ENCODE results near the gene CLEC18B. TPM values are rescaled to one million over a fixed set of nuclear protein-coding genes. Genes with fewer than 3 reads are reported as not detected.
"Not testable (repeated sequence)": the region's sequence is repeated elsewhere in the genome, so short reads cannot be mapped to it uniquely, and the experiment has no call there.

Gene CLEC18B
- polyA plus RNA-seq, 1 experiment, result 0.06 TPM

- Histone ChIP-seq H3K4me3 (ENCODE audit: low read depth, low read length) (no peak overlapping the region), H3K9me3 (ENCODE audit: control insufficient read depth, insufficient read depth, low read length) (no peaks in the 10 kb centered on the region), H3K27me3 (ENCODE audit: control insufficient read depth, insufficient read depth, low read length) (no peaks in the 10 kb centered on the region), H3K27ac (ENCODE audit: low read depth, low read length) (no peak overlapping the region)
- CTCF ChIA-PET, result no interaction called here
- DNase-seq (ENCODE audit: low read depth, low spot score), result no peak
- TF ChIP-seq, protein P1, sequence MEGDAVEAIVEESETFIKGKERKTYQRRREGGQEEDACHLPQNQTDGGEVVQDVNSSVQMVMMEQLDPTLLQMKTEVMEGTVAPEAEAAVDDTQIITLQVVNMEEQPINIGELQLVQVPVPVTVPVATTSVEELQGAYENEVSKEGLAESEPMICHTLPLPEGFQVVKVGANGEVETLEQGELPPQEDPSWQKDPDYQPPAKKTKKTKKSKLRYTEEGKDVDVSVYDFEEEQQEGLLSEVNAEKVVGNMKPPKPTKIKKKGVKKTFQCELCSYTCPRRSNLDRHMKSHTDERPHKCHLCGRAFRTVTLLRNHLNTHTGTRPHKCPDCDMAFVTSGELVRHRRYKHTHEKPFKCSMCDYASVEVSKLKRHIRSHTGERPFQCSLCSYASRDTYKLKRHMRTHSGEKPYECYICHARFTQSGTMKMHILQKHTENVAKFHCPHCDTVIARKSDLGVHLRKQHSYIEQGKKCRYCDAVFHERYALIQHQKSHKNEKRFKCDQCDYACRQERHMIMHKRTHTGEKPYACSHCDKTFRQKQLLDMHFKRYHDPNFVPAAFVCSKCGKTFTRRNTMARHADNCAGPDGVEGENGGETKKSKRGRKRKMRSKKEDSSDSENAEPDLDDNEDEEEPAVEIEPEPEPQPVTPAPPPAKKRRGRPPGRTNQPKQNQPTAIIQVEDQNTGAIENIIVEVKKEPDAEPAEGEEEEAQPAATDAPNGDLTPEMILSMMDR (IDR thresholded peaks at IDR 0.05; ENCODE audit: low read depth, low read length), result no peak
- POLR2A ChIA-PET, result no interaction called here
Observed at GRCh38 chr16:74446866-74447265, 25.6 kb upstream of the CLEC18B start.

DNA sequence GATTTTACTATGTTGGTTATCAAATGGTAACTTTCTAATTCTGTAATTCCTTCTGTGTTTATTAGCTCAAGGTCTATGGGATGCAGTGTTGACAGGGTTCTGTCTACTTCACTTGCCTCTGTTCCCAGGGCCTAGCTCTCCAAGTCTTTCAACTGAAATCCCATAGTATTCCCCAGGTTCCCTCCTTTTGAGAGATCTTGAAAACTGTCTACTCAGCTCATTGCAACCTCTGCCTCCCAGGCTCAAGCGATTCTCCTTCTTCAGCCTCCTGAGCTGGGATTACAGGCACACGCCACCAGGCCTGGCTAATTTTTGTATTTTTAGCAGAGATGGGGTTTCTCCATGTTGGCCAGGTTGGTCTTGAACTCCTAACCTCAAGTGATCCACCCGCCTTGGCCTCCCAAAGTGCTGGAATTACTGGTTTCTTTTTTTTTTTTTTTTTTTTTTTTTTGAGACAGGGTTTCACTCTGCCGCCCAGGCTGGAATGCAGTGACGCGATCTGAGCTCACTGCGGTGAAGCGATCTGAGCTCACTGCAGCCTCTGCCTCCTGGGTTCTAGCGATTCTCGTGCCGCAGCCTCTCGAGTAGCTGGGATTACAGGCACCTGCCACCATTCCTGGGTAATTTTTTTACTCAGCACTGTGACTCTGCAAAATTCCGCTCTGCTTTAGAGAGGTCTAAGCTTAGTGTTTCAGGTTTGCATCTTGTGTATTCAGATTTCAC is 22.5 kb upstream of the CLEC18B start:
- H3K9me3 ChIP-seq (ENCODE audit: control insufficient read depth, insufficient read depth, low read length); H3K27me3 ChIP-seq (ENCODE audit: control insufficient read depth, insufficient read depth, low read length); H3K27ac ChIP-seq (ENCODE audit: low read depth, low read length); DNase-seq (ENCODE audit: low read depth, low spot score); H3K4me3 ChIP-seq (ENCODE audit: low read depth, low read length); POLR2A ChIA-PET: not testable (repeated sequence)
- CTCF ChIA-PET, result interaction anchor here (0.7 kb wide), 1 partner anchor 208 kb away, joined by 8 read pairs; no protein-coding TSS in a partner anchor

GRCh38 chr16:74439685-74440084 is 18.4 kb upstream of the CLEC18B start:
- ChIA-PET POLR2A (interaction anchor here (0.6 kb wide), 2 partner anchors 166 to 1376 kb away, joined by 6 to 10 read pairs; no protein-coding TSS in a partner anchor), CTCF (interaction anchor here (0.8 kb wide), 1 partner anchor 8 kb away, joined by 3 read pairs; no protein-coding TSS in a partner anchor)
- no peak overlapping the region for H3K27ac ChIP-seq (ENCODE audit: low read depth, low read length)
- TF ChIP-seq, protein P1 (IDR thresholded peaks at IDR 0.05; ENCODE audit: low read depth, low read length), result no peak
- no peak overlapping the region for H3K4me3 ChIP-seq (ENCODE audit: low read depth, low read length)
- H3K27me3 ChIP-seq (ENCODE audit: control insufficient read depth, insufficient read depth, low read length), result no peaks in the 10 kb centered on the region
- no peaks in the 10 kb centered on the region for H3K9me3 ChIP-seq (ENCODE audit: control insufficient read depth, insufficient read depth, low read length)
- DNase-seq (ENCODE audit: low read depth, low spot score), result no peak

GRCh38 chr16:74438492-74438979 is 17.3 kb upstream of the CLEC18B start:
- no peak overlapping the region for H3K4me3 ChIP-seq (ENCODE audit: low read depth, low read length)
- H3K27ac ChIP-seq (ENCODE audit: low read depth, low read length), result no peak overlapping the region
- no peaks in the 10 kb centered on the region for H3K9me3 ChIP-seq (ENCODE audit: control insufficient read depth, insufficient read depth, low read length)
- no peak for DNase-seq (ENCODE audit: low read depth, low spot score)
- TF ChIP-seq, protein P1 (IDR thresholded peaks at IDR 0.05; ENCODE audit: low read depth, low read length), result no peak
- ChIA-PET CTCF (interaction anchor here (0.8 kb wide), 1 partner anchor 184 kb away, joined by 6 read pairs; no protein-coding TSS in a partner anchor), POLR2A (interaction anchor here (1.6 kb wide), 1 partner anchor 11 kb away, joined by 4 read pairs; no protein-coding TSS in a partner anchor)
- H3K27me3 ChIP-seq (ENCODE audit: control insufficient read depth, insufficient read depth, low read length), result no peaks in the 10 kb centered on the region

DNA sequence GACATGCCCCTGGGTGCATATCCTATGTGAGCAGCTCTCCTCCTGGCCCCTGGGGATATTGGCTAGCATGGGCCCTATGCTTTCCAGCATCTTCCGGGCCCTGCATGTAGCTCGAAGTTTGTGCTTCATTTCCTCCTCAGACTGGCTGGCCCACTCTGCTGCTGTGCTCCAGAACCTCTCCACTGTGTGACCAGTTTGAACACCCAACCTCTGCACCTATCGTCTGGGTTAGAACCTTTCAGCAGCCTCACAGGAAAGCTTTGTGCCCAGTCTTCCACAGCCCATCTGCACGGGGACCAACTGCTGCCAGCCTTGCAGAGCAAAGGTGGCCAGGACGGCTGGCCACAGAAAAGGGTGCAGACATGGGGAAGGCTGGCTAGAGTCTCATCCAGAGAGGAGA is 10.2 kb upstream of the CLEC18B start:
- POLR2A ChIA-PET, result no interaction called here
- CTCF ChIA-PET, result interaction anchor here (0.8 to 1.5 kb wide), 6 partner anchors 8 to 432 kb away, joined by 3 to 11 read pairs (median 3); no protein-coding TSS in a partner anchor

More for the DNA sequence above, 10.2 kb upstream of the CLEC18B start:
- TF ChIP-seq, protein P1 (IDR thresholded peaks at IDR 0.05; ENCODE audit: low read depth, low read length), result no peak
- H3K27ac ChIP-seq (ENCODE audit: low read depth, low read length), result no peak overlapping the region
- no peak overlapping the region for H3K4me3 ChIP-seq (ENCODE audit: low read depth, low read length)
- no peak for DNase-seq (ENCODE audit: low read depth, low spot score)
- no peaks in the 10 kb centered on the region for H3K27me3 ChIP-seq (ENCODE audit: control insufficient read depth, insufficient read depth, low read length)
- H3K9me3 ChIP-seq (ENCODE audit: control insufficient read depth, insufficient read depth, low read length), result no peaks in the 10 kb centered on the region
